IMR-90 (cell line): ENCODE data around the gene HAND2. TPM values are rescaled to one million over a fixed set of nuclear protein-coding genes. Genes with fewer than 3 reads are reported as not detected.

Experiments used
- ATAC-seq: fragments of 200-7000 bp; cut with Tn5 transposase; 2 replicates; pipeline ENCODE4 v1.9.1; 2020; ENCODE audit warnings: low read depth, mild to moderate bottlenecking, moderate library complexity
- BruUV-seq: library from RNA; stranded (reverse); fragments of 400-500 nt; replicated peaks from 2 replicates; lab custom pipeline; 2021; lab: Mats Ljungman, UMichigan
- CTCF ChIA-PET: fragments of 300-600 bp; formaldehyde crosslinking; extraction: SDS; loops from one replicate; lab custom pipeline; 2021; ENCODE audit warnings: antibody characterized with exemption; lab: Yijun Ruan, JAX
- POLR2A ChIA-PET: fragments of 300-600 bp; sonication (Branson Sonifier 250); formaldehyde crosslinking; loops from one replicate; lab custom pipeline; 2022; ENCODE audit warnings: antibody characterized with exemption; ENCODE audit not compliant: unreplicated experiment; lab: Charles Lee
- DNase-seq: peaks from one replicate; pipeline ENCODE4 v3.0.0; 2013
- H2AFZ ChIP-seq: replicated peaks from 2 replicates; pipeline ENCODE3; 2013; ENCODE audit warnings: low read length, mild to moderate bottlenecking; ENCODE audit not compliant: poor library complexity
- H2AK5ac ChIP-seq: 2 replicates; pipeline ENCODE4 v1.6.1; 2013; ENCODE audit warnings: low read depth, low read length, inconsistent platforms
- H2AK9ac ChIP-seq: replicated peaks from 2 replicates; pipeline ENCODE3; 2013; ENCODE audit warnings: mild to moderate bottlenecking, low read depth, low read length, moderate library complexity; ENCODE audit not compliant: poor library complexity
- H2BK120ac ChIP-seq: 2 replicates; pipeline ENCODE4 v1.6.1; 2013; ENCODE audit warnings: low read depth, low read length, inconsistent platforms
- H2BK15ac ChIP-seq: 3 replicates; pipeline ENCODE4 v1.6.1; 2013; ENCODE audit warnings: low read depth, low read length, inconsistent platforms
- H2BK20ac ChIP-seq: 2 replicates; pipeline ENCODE4 v1.6.1; 2013; ENCODE audit warnings: low read depth, mild to moderate bottlenecking, inconsistent platforms, low read length, moderate library complexity
- H2BK5ac ChIP-seq: 2 replicates; pipeline ENCODE4 v1.6.1; 2013; ENCODE audit warnings: mild to moderate bottlenecking, low read depth, low read length, inconsistent platforms; ENCODE audit not compliant: poor library complexity, severe bottlenecking
- H3K14ac ChIP-seq: replicated peaks from 2 replicates; pipeline ENCODE4 v1.6.1; 2013; ENCODE audit warnings: low read depth, low read length, inconsistent platforms
- H3K18ac ChIP-seq: 2 replicates; pipeline ENCODE4 v1.6.1; 2013; ENCODE audit warnings: low read depth, low read length, control low read depth
- H3K23ac ChIP-seq: 2 replicates; pipeline ENCODE4 v1.6.1; 2013; ENCODE audit warnings: low read depth, low read length, inconsistent platforms
- H3K27ac ChIP-seq: 2 replicates; pipeline ENCODE4 v1.5.1; 2013; ENCODE audit warnings: mild to moderate bottlenecking, control low read depth, low read length; ENCODE audit not compliant: insufficient read depth
- H3K27me3 ChIP-seq: 2 replicates; pipeline ENCODE4 v1.6.1; 2013; ENCODE audit warnings: low read length; ENCODE audit not compliant: control insufficient read depth, insufficient read depth
- H3K36me3 ChIP-seq: 2 replicates; pipeline ENCODE4 v1.6.1; 2013; ENCODE audit warnings: low read length, mixed read lengths; ENCODE audit not compliant: control insufficient read depth, insufficient read depth
- H3K4ac ChIP-seq: 2 replicates; pipeline ENCODE4 v1.6.1; 2013; ENCODE audit warnings: low read depth, low read length, inconsistent platforms
- H3K4me1 ChIP-seq: 2 replicates; pipeline ENCODE4 v1.6.1; 2013; ENCODE audit warnings: low read length, mixed read lengths; ENCODE audit not compliant: control insufficient read depth, insufficient read depth
- H3K4me2 ChIP-seq: 2 replicates; pipeline ENCODE4 v1.6.1; 2013; ENCODE audit warnings: low read depth, mild to moderate bottlenecking, control low read depth, low read length, moderate library complexity
- H3K4me3 ChIP-seq: 2 replicates; pipeline ENCODE4 v1.5.1; 2013; ENCODE audit warnings: low read depth, mild to moderate bottlenecking, control low read depth, low read length, moderate library complexity; ENCODE audit not compliant: insufficient read depth
- H3K56ac ChIP-seq: 2 replicates; pipeline ENCODE4 v1.6.1; 2013; ENCODE audit warnings: low read length, inconsistent platforms; ENCODE audit not compliant: insufficient read depth; ENCODE audit errors: extremely low read depth
- H3K79me1 ChIP-seq, 2 experiments: 2 replicates each; pipeline ENCODE4 v1.6.1; 2013; ENCODE audit warnings: low read length in 2 of 2, inconsistent platforms in 1 of 2, low read depth in 1 of 2
- H3K9ac ChIP-seq: 2 replicates; pipeline ENCODE4 v1.6.1; 2013; ENCODE audit warnings: low read depth, low read length, control low read depth
- H3K9me1 ChIP-seq: 2 replicates; pipeline ENCODE4 v1.6.1; 2013; ENCODE audit warnings: low read length, inconsistent platforms; ENCODE audit not compliant: insufficient read depth
- H3K9me3 ChIP-seq: 2 replicates; pipeline ENCODE4 v1.6.1; 2013; ENCODE audit warnings: low read length; ENCODE audit not compliant: control insufficient read depth, insufficient read depth
- H4K20me1 ChIP-seq: 2 replicates; pipeline ENCODE4 v1.6.1; 2013; ENCODE audit warnings: low read length, inconsistent platforms; ENCODE audit not compliant: insufficient read depth
- H4K5ac ChIP-seq: 2 replicates; pipeline ENCODE4 v1.6.1; 2013; ENCODE audit warnings: mild to moderate bottlenecking, low read depth, low read length, control low read depth
- H4K8ac ChIP-seq, 2 experiments: 2 replicates each; pipeline ENCODE4 v1.6.1; 2013; ENCODE audit warnings: low read depth in 2 of 2, low read length in 2 of 2, control low read depth in 1 of 2, inconsistent platforms in 1 of 2
- H4K91ac ChIP-seq: 2 replicates; pipeline ENCODE4 v1.6.1; 2013; ENCODE audit warnings: low read depth, low read length, inconsistent platforms; ENCODE audit not compliant: insufficient read depth
- BHLHE40 ChIP-seq: fragments of 150-350 bp; IDR thresholded peaks from 2 replicates; pipeline ENCODE4 v1.6.1; 2016; ENCODE audit warnings: mild to moderate bottlenecking, low read depth, low read length
- CHD1 ChIP-seq: IDR thresholded peaks from 2 replicates; pipeline ENCODE4 v1.6.1; 2012; ENCODE audit warnings: low read depth, low read length, improper control_type of control experiment
- FOS ChIP-seq: fragments of 150-350 bp; IDR thresholded peaks from 2 replicates; pipeline ENCODE4 v1.6.1; 2016; ENCODE audit warnings: low read depth, low read length
- MAZ ChIP-seq: IDR thresholded peaks from 2 replicates; pipeline ENCODE4 v1.6.1; 2012; ENCODE audit warnings: low read depth, mild to moderate bottlenecking, low read length, improper control_type of control experiment, moderate library complexity, borderline replicate concordance
- RAD21 ChIP-seq: IDR thresholded peaks from 2 replicates; pipeline ENCODE4 v1.6.1; 2012; ENCODE audit warnings: low read length, improper control_type of control experiment
- WGBS, 2 experiments: methylation state at CpG; one replicate each; pipeline versions ENCODE4 v1.1.5 to v1.1.7; 2013; ENCODE audit warnings: missing lambda C conversion rate in 2 of 2; ENCODE audit not compliant: insufficient read length in 1 of 2; ENCODE audit errors: extremely low coverage in 2 of 2; 5-methylcytosine and 5-hydroxymethylcytosine counted together
- dilution Hi-C: fragments of 300-500 bp; cut with HindIII; formaldehyde crosslinking; loops from one replicate; pipeline ENCODE4 v1.14.3; 2018; ENCODE audit warnings: low sequenced_read_pairs; ENCODE audit not compliant: unreplicated experiment
- in situ Hi-C: fragments of 300-500 bp; cut with MboI; formaldehyde crosslinking; loops from 3 replicates; pipeline ENCODE4 v1.14.3; 2019; ENCODE audit warnings: low sequenced_read_pairs, inconsistent platforms, mixed read lengths
- intact Hi-C: fragments of 100-400 bp; cut with micrococcal nuclease; formaldehyde crosslinking; loops from 2 replicates; pipeline ENCODE4 v1.10.0; 2022
- polyA plus RNA-seq, 3 experiments: library from polyadenylated mRNA; depleted of rRNA; stranded (reverse); fragments of >200 nt; gene quantifications; 2 replicates each; pipeline ENCODE4 v1.2.3, GENCODE V29; 2012; ENCODE audit warnings: low replicate concordance in 1 of 3
- total RNA-seq: library from RNA; depleted of rRNA; stranded (reverse); fragments of >200 nt; gene quantifications from 2 replicates; pipeline ENCODE4 v1.2.3, GENCODE V29; 2012

The HAND2 gene
- total and polyA plus RNA-seq, 2 of the 4 experiments (the other 2 are of a cell fraction), result 0.36 to 0.97 TPM

DNA sequence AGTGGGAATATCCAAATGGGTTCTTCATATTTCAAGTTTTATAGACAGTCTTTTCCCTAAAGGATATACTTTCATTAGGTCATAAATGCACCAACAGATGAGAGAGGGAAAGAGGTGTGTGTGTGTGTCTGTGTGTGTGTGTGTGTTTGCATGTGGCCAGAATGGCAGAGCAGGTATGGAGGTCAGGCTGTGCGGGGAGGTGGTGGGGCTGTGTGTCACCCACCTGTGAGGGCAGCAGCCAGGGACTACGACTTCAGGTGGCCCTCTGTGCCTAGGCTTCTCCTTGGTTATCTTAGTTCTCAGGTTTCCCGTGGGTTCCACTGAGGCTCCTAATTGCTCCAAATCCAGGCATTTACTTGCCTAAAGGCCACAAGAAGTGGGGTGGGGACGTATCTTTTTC, 14.6 kb downstream of the HAND2 start (continued):
- TF ChIP-seq RAD21, result no peak
- TF ChIP-seq CHD1, result no peak
- no peak for TF ChIP-seq FOS
- no peak for TF ChIP-seq BHLHE40

DNA sequence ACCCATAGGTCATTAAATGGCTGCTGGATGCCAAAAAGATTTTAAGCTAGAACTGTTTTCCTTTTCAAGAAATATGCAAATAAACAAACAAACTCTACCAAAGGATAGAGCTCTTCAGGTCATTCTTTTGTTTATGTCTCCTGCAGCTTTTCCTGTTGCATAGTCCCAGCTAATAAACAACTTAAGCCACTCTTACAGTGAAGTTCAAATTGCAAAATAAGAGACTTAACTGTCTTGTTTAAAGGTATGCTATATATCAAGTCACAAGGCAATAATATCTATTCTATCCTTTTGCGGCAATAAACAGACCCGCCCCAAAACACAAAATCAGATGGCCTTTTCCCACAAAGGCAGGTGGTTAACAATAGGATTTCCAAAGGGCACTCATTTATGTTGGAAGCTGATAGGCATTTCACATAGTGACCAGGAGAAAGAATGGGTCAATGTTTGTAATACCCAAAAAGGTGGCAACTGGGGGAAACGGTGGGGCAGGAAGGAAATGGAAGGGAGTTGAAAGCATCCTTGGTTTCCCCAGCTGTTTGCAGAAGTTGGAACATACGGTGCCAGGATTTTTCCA, 15.3 kb downstream of the HAND2 start:
- Histone ChIP-seq H3K79me1 (no peaks in the 10 kb centered on the region), H3K18ac (no peak overlapping the region), H3K56ac (no peak overlapping the region), H3K4me1 (no peaks in the 10 kb centered on the region), H4K20me1 (no peaks in the 10 kb centered on the region), H4K91ac (no peak overlapping the region), H2AK9ac (no peak overlapping the region), H2AFZ (no peak overlapping the region), H2BK5ac (no peak overlapping the region), H3K4me2 (no peak overlapping the region), H2AK5ac (no peak overlapping the region), H3K27me3 (peaks cover 83% of the 10 kb centered on the region), H2BK20ac (no peak overlapping the region), H3K27ac (no peak overlapping the region), H2BK15ac (no peak overlapping the region), H3K4ac (no peak overlapping the region), H4K5ac (no peak overlapping the region), H3K4me3 (no peak overlapping the region), H3K9me1 (no peaks in the 10 kb centered on the region), H3K9me3 (peaks cover 14% of the 10 kb centered on the region; the same call in 1 of the 2 replicates), H3K9ac (no peak overlapping the region), H2BK120ac (no peak overlapping the region), H3K36me3 (no peaks in the 10 kb centered on the region), H3K14ac (no peak overlapping the region), H3K23ac (no peak overlapping the region), H4K8ac (no peak overlapping the region)
- dilution Hi-C loops (no loop called here), intact Hi-C loops (no loop called here), in situ Hi-C loops (loop anchor here (25.0 kb wide), 1 partner anchor 798 kb away; no protein-coding TSS in a partner anchor)
- BruUV-seq, result no TSS peak
- TF ChIP-seq MAZ, result no peak
- DNase-seq (no peak), ATAC-seq (no peak)
- ChIA-PET CTCF (no interaction called here), POLR2A (no interaction called here)
- no CpG with 5 or more reads among the region's 4 CpGs for WGBS, 2 experiments
